ENCODE results near the gene SNRPB.
"Not testable (repeated sequence)": the region's sequence is repeated elsewhere in the genome, so short reads cannot be mapped to it uniquely, and the experiment has no call there.

SNRPB gene

DNA sequence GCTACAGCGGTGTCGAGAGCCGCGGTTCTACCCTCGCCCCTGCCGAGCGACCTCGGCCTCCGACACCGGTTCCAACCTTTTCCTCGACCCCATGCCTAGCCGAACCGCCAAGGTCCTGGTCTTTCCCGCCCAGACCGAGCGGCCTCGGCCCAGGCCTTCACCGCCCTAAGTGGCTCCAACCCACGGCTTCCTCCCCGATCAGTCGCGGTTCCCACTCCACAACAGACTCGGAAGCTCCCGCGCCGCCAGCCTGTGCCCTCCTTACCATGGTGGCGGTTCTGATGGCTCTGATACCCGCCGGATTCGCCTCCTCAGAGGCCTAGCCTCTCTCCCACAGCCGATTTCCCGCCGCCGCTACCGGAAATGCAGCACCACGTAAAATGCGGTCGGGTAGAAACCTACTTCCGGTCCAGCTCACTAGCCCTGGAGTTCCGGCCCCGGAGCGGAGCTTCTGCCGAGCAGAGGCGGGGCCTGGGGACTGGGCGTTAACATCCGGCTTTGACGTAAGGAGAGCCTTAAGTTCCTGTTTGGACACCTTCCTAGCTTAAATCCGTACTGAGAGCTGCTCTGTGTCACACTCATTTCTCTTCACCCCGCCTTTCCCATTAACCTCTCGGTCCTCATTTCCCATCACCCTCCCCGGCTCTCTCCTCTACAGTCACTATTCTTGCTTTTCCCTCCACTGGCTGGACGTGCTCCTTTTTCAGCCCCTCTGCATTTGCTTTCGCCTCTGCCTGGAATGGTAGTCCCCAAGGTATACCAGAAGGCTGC, at the start of gene SNRPB:
Gene SNRPB (minus strand): TSS at position 367 of the 771 bp plus-strand sequence. CDS start 99 bp downstream, at position 268.
- peak; percentile 100 for DNase-seq

DNA sequence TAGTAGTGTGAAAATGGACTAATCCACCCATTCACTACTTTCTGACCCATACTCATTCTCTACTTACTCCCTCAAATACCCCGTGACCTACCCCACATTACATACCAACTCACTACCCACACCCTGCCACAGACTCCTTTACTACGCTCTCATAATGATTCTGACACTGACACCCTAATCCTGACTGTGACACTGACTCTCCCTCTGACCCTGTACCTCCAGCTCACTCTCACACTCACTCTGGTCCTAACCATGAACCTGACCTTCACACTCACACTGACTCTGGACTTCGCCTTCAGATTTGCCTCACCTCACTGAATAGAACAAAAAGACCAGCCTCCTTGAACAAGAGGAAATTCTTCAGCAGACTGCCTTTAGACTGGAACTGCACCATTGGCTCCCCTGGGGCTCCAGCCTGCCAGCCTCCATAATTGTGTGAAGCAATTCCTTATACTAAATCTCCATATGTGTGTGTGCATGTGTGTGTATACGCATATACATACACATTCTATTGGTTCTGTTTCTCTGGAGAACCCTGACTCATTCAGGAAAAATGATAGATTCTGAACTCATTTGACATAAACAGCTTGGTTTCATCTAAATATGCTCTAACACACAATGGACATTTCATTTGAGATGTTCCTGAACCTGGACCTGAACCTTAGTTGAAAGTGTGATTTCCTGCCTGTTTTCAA, 48.7 kb upstream of the SNRPB start:
- no peak for DNase-seq

DNA sequence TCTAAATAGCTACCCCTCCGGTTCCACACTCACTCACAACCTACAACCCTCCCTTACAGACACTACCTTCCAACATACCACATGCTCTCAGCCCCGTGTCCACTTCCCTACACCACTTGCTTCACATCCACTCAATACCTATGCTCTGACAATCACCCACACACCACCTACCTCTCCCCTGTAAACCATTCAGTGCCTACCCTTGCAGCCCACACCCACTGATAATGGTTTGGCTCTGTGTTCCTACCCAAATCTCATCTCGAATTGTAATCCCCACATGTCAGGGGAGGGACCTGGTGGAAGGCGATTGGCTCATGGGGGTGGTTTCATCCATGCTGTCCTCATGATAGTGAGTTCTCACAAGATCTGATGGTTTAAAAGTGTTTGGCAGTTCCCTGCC, 48.0 kb upstream of the SNRPB start:
- DNase-seq: no peak

DNA sequence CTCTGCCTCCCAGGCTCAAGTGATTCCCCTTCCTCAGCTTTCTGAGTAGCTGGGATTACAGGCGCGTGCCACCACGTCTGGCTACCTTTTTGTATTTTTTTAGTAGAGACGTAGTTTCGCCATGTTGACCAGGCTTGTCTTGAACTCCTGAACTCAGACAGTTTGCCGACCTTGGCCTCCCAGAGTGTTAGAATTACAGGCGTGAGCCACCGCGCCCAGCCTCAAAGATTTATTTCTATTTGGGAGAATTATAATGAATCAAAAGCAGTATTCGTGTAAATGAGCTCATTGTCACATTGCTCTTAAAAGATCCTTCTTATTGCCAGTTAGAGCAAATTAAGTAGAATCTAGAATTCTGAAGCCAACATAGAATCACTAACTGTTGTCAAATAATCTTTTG, 47.5 kb upstream of the SNRPB start:
- no peak for DNase-seq

DNA sequence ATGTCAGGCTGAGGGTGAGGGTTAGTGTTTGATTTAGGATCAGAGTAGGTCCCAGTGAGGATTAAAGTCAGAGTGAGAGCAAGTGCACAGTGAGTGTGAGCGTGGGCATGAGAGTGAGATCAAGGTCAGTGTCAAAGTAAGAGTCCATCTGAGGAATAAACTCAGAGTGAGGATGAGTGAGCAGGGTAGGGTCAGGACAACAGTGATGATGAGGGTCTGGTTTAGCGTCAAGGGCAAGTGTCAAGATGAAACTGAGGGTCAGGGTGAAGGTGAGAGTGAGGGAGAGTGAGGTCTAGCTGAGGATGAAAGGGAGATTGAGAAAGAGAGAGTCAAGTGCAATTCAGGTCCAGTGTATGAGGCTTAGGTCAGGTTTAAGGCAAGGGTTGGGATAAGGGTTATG, 45.8 kb upstream of the SNRPB start:
- DNase-seq: no peak

DNA sequence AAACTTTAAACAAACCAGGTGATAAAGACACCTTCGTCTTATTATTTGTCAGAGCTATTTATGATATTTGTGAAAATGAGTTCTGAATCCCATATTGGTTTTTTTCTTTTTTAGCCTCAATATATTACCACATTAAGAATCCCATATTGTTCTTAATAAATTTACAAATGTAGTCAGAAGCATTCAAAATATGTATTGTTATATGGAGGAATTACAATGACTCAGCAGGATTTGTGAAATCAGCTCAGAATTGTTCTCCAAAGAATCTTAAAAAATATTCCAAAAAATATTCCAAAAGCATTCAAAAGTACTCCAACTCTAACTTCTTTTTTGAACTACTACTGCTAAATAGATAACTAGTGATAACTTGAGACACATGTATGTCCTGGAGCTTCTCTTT, 44.6 kb upstream of the SNRPB start:
- no peak for DNase-seq

DNA sequence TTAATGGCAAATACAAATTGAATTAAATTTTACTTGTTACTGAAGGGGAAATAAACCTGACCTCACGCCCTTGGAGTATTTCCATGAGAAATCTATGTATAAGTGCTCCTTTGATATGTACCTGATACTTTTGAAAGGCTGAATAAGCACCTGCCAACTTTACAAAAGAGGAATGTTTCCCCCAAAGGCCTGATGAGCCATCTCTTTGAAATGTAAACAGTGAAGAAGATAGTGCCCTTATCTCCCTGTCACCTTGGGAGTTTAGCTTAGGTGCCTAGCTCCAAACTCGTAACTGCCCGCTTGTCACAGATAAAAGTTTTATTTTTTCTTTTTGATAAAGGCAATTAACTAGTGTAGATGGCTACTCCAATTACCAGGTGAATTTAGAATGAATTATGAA, 39.2 kb upstream of the SNRPB start:
- no peak for DNase-seq

DNA sequence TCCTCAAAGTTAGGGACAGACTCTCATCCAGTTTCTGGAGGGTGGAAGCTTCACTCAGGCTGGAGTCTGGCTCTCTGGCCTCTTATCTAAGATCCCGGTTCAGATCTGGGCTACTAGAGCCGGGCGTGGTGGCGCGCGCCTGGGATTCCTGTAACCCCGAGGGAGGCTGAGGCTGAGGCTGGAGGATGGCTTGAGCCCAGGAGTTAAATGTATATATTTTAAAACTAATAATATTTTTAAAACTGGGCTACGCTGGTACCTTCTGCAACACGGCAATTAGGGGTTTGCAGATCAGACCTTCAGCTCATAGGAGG, 38.8 kb upstream of the SNRPB start:
- no peak for DNase-seq

DNA sequence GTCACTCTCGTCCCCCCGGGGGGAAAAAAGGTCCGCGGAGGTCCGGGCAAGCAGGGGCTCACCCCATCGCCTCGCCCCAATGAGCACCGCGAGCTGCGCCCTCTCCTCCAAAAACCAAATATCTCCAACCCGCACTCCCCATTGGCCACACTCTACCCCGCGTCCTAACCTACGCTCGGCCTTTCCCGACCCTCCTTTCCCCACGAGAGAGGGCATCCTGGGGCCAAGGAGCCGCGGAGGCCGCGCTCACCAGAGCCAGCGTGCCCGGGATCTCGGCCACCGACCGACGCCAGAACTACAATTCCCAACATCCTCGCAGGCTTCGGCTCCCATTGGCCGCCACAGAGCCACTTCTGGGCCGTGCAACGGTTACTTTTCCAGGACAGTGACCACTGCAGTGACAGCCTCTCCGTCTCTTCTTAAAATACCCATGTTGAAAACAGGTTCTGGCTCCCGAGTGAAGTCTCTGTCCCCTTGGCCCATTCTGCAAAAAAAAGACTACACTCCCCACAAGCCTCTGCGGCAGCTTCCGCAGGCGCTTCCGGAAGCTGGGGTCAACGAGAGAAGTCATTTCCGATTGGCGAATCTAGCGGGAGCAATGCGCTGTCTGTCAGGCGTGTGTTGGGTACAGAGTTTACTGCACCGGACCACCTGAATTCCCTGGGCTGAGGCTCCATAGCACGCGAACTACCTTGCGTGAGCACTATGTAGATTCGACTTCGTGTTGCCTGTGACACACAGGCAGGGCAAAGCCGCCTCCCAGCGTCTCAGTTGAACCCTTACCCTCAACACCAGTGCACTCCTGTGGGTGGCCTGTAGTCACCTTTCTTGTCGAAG, 38.3 kb upstream of the SNRPB start, which contains the start of gene ZNF343:
Gene ZNF343 (minus strand): TSS at position 285 of the 837 bp plus-strand sequence. CDS start 15,020 bp downstream, outside the sequence.
- peak; percentile 93 for DNase-seq

DNA sequence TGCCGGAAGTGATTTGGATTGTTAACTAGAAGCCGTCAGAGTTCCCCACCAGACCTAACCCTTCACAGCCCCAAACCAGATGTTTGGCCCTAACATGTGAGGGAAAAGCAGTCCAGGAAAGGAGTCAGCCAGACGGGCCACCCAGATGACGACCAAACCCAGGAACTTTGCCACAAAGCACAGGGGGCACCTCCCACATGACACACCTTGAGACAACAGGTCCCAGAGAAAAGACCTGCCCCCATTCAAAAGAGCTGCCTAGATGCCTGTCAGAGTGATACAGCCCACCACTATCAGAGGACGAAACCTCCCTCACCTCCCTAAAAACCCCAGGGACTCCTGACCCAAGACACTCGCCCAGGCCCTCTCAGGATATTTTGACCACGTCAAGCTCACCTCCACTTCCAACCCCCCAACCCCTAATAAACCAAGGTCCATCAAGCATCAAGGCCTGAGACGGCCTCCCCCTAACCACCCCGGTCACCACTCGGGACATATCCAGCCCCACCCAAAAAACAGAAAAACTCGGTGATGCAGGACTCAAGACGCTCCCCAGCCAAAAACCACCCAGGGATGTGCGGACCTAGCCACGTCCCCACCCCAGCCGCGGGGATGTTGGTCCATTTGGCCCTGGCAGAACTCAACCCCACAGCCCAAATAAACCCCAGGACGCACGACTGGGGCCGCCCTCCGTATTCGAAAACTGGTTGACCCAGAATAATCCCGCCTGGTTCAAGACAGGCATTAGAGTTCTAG, 37.5 kb upstream of the SNRPB start:
- DNase-seq: no peak

DNA sequence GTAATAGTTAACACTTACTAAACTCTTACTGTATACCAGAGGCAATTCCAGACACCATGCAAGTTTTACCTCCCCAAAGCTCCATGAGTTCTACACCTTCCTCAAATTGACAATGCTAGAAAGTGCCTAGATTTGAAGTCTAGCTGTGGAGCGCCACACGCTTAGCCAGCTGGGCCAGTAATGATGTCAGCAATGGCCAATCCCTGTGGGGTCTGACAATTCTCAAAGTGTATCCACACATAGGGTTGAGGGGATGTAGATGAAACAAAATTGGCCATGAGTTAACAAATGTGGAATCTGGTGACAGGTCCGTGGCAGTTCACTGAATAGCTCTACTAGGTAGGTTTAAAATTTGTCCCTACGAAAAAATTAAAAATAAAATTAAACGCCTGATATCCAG, 36.9 kb upstream of the SNRPB start:
- no peak for DNase-seq

DNA sequence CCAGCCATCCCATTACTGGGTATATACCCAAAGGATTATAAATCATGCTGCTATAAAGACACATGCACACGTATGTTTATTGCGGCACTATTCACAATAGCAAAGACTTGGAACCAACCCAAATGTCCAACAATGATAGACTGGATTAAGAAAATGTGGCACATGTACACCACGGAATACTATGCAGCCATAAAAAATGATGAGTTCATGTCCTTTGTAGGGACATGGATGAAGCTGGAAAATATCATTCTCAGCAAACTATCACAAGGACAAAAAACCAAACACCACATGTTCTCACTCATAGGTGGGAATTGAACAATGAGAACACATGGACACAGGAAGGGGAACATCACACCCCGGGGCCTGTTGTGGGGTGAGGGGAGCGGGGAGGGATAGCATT, 35.8 kb upstream of the SNRPB start:
- not testable (repeated sequence) for DNase-seq

DNA sequence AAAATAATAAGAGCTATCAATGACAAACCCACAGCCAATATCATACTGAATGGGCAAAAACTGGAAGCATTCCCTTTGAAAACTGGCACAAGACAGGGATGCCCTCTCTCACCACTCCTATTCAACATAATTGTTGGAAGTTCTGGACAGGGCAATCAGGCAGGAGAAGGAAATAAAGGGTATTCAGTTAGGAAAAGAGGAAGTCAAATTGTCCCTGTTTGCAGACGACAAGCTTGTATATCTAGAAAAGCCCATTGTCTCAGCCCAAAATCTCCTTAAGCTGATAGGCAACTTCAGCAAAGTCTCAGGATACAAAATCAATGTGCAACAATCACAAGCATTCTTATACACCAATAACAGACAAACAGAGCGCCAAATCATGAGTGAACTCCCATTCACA, 34.2 kb upstream of the SNRPB start:
- DNase-seq: not testable (repeated sequence)

DNA sequence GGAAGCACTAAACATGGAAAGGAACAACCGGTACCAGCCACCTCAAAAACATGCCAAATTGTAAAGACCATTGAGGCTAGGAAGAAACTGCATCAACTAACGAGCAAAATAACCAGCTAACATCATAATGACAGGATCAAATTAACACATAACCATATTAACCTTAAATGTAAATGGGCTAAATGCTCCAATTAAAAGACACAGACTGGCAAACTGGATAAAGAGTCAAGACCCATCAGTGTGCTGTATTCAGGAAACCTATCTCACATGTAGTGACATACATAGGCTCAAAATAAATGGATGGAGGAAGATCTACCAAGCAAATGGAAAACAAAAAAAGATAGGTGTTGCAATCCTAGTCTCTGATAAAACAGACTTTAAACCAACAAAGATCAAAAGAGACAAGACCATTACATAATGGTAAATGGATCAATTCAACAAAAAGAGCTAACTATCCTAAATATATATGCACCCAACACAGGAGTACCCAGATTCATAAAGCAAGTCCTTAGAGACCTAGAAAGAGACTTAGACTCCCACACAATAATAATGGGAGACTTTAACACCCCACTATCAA, 32.3 kb upstream of the SNRPB start:
- DNase-seq: not testable (repeated sequence)

DNA sequence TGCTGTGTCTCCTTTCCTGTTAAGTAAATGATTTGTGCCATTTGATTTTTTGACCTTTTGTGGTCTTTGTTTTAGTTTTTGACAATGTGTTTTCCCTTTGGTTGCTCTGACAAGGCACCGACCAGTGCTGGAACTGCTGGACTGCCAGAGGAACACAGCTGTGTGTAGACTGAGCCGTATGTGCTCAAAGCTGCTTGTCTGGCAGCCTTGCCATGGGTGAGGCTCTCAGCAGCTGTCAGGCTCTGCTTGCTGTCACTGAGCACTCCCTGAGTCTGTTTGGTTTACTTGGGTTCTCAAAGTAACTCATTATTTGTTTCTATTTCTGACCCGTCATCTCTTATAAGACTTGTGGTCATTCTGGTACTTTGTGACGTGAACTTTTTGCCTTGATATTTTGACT, 15.1 kb upstream of the SNRPB start:
- DNase-seq: no peak

DNA sequence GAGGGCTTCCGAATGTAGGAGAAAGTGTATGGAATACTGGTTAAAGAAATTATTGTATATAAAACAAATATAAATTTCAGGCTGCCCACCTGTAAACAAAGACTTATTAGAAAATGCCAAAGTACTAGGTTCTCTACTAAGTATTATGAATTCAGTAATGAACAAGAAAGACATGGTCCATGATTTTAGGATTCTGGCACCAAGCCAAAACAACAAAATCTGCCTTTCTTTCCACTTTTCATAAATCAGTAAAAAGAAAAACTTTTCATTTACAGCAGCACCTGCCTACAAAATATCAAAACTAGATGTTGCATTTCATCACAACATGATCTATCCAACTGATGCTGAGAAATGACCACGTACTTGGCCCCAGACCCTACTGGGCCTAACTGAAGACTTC, 14.5 kb upstream of the SNRPB start:
- DNase-seq: no peak

DNA sequence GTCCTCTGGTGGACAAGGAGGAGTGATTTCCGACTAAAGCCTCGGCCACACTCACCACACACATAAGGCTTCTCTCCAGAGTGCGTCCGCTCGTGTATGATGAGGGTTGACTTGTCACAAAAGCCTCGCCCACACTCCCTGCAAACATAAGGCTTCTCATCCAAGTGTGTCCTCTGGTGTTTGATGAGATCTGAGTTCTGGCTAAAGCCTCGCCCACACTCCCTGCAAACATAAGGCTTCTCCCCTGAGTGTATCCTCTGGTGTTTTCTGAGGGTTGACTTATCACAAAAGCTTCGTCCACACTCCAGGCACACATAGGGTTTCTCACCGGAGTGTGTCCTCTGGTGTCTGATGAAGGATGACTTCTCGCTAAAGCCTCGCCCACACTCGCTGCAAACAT, 12.9 kb upstream of the SNRPB start:
- DNase-seq: no peak

DNA sequence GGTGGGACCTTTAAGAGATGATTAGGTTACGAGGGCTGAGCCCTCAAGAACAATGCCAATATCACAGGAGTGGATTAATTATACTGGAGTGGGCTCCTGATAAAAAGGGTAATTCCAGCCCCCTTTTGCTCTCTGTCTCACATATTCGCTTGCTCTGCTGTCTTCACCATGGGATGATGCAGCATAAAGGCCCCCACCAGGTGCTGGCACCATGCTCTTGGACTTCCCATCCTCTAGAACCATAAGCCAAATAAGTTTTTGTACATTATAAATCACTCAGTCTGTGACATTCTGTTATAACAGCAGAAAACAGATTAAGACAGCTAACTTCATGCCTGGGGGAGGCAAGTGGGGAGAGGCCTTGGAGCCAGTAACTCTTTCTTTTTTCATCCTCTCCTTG, 9.8 kb upstream of the SNRPB start:
- no peak for DNase-seq

DNA sequence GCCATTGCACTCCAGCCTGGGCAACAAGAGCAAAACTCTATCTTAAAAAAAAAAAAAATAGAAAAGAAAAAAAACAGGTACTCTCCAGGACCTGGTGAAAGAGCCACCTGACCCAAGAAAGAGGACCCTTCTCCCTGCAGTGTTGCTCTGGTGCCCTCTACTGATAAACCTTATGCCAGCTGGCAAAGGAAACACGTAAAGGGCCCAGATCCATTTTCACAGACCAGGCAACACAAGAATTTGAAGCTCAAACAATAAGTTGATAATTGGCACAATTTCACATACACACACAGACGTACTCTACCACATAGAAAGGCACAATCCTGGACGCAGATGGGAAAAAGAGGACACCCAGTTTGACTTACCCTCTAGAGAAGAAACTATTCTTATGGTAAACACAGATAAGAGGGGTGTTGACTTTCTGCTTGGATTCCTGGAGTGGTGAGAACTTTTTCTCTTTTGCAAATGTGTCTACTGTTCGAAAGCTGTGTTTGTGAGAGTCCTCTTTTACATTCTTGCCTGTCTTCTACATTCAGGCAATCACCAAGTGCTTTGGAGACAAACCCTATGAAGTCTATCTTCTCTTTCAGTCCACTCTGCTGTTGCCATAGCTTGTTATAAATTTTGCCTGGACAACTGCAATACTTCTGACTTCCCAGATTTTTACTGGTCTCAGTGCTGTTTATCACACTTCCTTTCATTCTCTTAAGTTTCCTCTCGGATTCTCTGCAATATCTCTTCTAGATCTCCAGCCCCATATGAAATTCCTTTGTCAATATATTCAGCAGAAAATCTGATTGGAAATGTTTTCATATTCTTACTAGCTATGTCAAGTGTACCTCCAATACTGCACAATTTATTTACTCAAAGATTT, 6.4 kb upstream of the SNRPB start:
- DNase-seq: peak; percentile 12

DNA sequence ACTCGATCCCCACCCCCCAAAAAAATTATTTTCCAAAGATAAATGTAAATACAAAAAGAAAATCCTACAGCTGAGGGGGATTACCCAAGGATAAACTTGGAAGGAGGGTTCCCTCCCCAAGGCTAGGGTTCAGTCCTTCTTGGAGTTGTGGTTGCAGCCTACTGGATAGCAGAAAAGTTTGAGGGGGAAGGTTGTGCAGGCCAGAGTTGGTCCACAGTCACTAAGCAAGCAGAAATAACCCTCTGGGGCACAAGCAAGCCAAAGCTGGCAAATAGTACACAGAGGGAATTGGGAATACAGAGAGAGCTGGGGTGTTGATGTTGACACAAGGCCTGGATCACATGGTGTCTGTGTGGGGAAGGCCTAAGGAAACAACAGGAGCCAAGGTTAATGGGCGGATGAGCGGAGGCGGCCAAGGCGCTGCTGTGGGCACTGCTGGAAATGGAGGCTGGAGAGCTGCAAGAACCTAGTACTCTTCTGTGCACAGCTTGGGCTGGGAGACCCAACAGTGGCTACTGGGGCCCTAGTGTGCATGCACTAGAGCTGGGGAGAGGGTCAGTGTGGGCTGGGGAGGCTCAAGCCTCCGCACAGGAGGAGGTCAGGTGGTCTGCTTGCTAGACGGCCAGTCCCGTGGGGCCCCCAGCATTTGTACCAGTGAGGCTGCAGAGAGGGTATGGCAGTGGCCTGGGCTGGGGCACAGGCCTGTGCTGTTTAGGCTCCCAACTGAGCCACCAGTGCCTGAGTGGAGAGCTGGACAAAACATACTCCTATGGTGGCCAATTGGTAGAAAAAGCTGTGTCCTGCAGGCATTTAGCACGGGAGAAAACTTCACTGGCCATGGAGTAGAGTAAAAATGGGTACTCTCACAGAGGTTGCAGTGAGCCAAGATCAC, 5.5 kb upstream of the SNRPB start:
- DNase-seq: no peak
